Measurements from ENCODE around the gene PCGF2. TPM values are rescaled to one million over a fixed set of nuclear protein-coding genes. Genes with fewer than 3 reads are reported as not detected.

The PCGF2 gene
- total RNA-seq, 4 donors from 2014 or later = 8.5 to 13.5 (median 10.9) TPM

DNA sequence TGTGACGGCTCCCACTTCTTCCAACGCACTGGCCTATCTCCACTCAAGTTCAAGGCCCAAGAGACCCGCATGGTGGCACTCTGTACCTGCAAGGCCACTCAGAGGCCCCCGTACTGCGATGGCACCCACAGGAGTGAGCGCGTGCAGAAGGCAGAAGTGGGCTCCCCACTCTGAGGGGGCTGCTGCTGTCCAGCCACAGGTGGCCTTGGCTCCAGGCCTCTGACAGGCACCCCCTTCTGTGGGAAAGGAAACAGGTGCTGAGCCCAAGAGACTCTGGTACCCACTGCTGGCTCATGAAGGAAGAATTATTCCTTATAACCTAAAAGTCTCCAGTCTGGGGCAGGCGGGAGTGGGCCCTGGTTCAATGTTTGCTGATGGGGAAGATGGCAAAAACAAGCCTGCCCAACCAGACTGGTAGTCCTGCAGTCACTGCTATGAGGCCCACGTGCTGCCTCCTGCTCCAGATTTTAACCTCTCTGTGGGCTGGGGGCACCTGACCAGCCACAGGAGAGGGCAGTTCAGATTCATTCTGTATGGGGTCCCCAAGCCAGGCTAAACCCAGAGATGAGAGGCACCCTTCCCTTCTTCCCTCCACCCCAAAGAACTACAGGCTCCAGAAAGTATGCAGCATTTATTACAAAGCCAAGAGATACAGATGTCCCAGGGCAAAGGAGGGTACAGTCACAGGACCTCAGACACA lies 14.7 kb downstream of the PCGF2 start:
- no peak for DNase-seq
- Histone ChIP-seq H3K4me3 (replicated peaks in 1 of 3) (no peak overlapping the region), H3K9me3 (no peaks in the 10 kb centered on the region), H3K27me3 (no peaks in the 10 kb centered on the region), H3K36me3 (peaks cover 6 to 14% of the 10 kb centered on the region in 2 donors), H3K27ac (peak overlapping the region; percentile 61 to 92 (median 75)), H3K4me1 (peaks cover 35 to 43% of the 10 kb centered on the region in 2 donors)
- intact Hi-C loops (cut with DNase I) = loop anchor here (10.0 kb wide), 1 partner anchor 129 kb away; the partner anchor contains the start of gene SRCIN1
- TF ChIP-seq, protein P1, sequence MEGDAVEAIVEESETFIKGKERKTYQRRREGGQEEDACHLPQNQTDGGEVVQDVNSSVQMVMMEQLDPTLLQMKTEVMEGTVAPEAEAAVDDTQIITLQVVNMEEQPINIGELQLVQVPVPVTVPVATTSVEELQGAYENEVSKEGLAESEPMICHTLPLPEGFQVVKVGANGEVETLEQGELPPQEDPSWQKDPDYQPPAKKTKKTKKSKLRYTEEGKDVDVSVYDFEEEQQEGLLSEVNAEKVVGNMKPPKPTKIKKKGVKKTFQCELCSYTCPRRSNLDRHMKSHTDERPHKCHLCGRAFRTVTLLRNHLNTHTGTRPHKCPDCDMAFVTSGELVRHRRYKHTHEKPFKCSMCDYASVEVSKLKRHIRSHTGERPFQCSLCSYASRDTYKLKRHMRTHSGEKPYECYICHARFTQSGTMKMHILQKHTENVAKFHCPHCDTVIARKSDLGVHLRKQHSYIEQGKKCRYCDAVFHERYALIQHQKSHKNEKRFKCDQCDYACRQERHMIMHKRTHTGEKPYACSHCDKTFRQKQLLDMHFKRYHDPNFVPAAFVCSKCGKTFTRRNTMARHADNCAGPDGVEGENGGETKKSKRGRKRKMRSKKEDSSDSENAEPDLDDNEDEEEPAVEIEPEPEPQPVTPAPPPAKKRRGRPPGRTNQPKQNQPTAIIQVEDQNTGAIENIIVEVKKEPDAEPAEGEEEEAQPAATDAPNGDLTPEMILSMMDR (IDR thresholded peaks at IDR 0.05) = no peak
- no peak for TF ChIP-seq POLR2A (IDR thresholded peaks at IDR 0.05)
- WGBS, 2 donors = 71 to 76% methylated on average over 9 of the region's 9 CpGs

GRCh38 chr17:38732376-38733281 lies 15.5 kb downstream of the PCGF2 start:
- Histone ChIP-seq H3K4me3 (replicated peaks in 1 of 3) (no peak overlapping the region), H3K36me3 (peaks cover 0 to 11% of the 10 kb centered on the region in 2 donors), H3K27me3 (no peaks in the 10 kb centered on the region), H3K27ac (peak overlapping the region; percentile 75 to 92 (median 84)), H3K9me3 (no peaks in the 10 kb centered on the region), H3K4me1 (peaks cover 35 to 43% of the 10 kb centered on the region in 2 donors)
- TF ChIP-seq, protein P1 (IDR thresholded peaks at IDR 0.05) = no peak
- peak in 1 of 2 donors; percentile 33 for TF ChIP-seq POLR2A (IDR thresholded peaks at IDR 0.05)
- intact Hi-C loops (cut with DNase I) = loop anchor here (10.0 kb wide), 1 partner anchor 128 kb away; the partner anchor contains the start of gene SRCIN1
- DNase-seq = peak; percentile 93
- WGBS, 2 donors = 57 to 59% methylated on average over 5 to 7 of the region's 7 CpGs

DNA sequence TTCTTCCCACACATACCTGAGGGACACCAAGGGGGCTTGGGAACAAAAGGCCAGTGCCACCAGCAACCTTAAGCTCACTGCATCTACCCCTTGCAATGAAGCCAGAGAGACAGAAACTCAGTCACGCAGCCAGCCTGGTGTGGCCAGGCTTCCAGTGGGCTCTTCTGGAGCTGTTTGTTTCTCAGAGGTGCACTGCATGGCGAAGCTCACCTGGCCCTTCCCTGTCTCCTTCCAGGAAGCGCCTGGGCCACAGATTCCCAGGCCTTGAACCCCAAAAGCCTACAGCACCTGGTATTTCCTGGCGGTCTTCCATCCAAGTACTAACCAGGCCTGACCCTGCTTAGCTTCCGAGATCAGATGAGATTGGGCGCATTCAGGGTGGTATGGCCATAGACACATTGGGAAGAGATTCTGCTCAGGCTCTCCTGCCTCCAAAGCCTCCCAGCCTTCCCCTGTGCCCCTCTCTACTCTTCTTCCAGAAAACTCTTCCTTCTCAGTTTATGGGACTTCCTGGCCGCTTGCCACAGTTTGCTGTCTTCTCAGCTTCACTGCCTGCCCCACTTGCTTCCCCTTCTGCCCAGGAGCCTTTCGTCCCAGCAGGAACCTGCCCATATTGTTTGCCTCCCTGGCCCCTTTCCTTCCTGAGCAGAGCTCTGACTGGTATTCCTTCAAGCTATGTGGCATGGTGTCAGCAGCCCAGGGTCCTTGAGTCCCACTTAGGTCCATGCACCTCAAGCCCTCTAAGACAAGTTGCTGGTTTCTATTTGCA lies 16.4 kb downstream of the PCGF2 start:
- Histone ChIP-seq H3K27me3 (no peaks in the 10 kb centered on the region), H3K4me1 (peaks cover 35 to 43% of the 10 kb centered on the region in 2 donors), H3K4me3 (replicated peaks in 1 of 3) (no peak overlapping the region), H3K27ac (peak overlapping the region; percentile 62 to 92 (median 84)), H3K36me3 (peaks cover 0 to 8% of the 10 kb centered on the region in 2 donors), H3K9me3 (no peaks in the 10 kb centered on the region)
- intact Hi-C loops (cut with DNase I) = loop anchor here (10.0 kb wide), 1 partner anchor 127 kb away; the partner anchor contains the start of gene SRCIN1
- DNase-seq = peak in 1 of 2 donors; percentile 19
- TF ChIP-seq POLR2A (IDR thresholded peaks at IDR 0.05) = no peak
- TF ChIP-seq, protein P1 (IDR thresholded peaks at IDR 0.05) = no peak
- WGBS, 2 donors = 69 to 86% methylated on average over 7 to 8 of the region's 8 CpGs

- peak in 1 of 2 donors; percentile 43 for TF ChIP-seq POLR2A (IDR thresholded peaks at IDR 0.05)
- TF ChIP-seq, protein P1 (IDR thresholded peaks at IDR 0.05) = no peak
- Histone ChIP-seq H3K9me3 (no peaks in the 10 kb centered on the region), H3K4me3 (replicated peaks in 1 of 3) (peak overlapping the region; percentile 12 to 76 (median 42)), H3K27ac (peak overlapping the region; percentile 62 to 92 (median 84)), H3K36me3 (peaks cover 0 to 5% of the 10 kb centered on the region in 2 donors), H3K4me1 (peaks cover 35 to 43% of the 10 kb centered on the region in 2 donors), H3K27me3 (no peaks in the 10 kb centered on the region)
- intact Hi-C loops (cut with DNase I) = loop anchor here (10.0 kb wide), 1 partner anchor 126 kb away; the partner anchor contains the start of gene SRCIN1
- 10 to 14% methylated on average over 24 to 25 of the region's 27 CpGs for WGBS, 2 donors
- peak; percentile 97 to 98 for DNase-seq
Measured at GRCh38 chr17:38730526-38731379, 17.4 kb downstream of the PCGF2 start.
